HepG2 (cell line): ENCODE measurements around the gene MYO18A.

Experiments
- CBFB ChIP-seq: sonication (generic); formaldehyde crosslinking; IDR thresholded peaks from 2 replicates; pipeline ENCODE4 v1.4.0; 2020; ENCODE audit warnings: missing genetic modification reagents
- EZH2 ChIP-seq: conservative IDR thresholded peaks from 2 replicates; pipeline ENCODE4 v1.6.1; 2012; ENCODE audit warnings: mild to moderate bottlenecking, low read depth, low read length, moderate library complexity
- POLR2A ChIP-seq, 2 experiments: IDR thresholded peaks; 2 replicates each; pipeline ENCODE4 v1.6.1; 2011; ENCODE audit warnings: low read depth in 2 of 2, low read length in 2 of 2, mild to moderate bottlenecking in 1 of 2, moderate library complexity in 1 of 2; ENCODE audit not compliant: insufficient read depth in 1 of 2
- RAD21 ChIP-seq: fragments of 450-650 bp; formaldehyde crosslinking; IDR thresholded peaks from 2 replicates; pipeline ENCODE4 v1.5.0; 2020; ENCODE audit warnings: mild to moderate bottlenecking
- ZNF224 ChIP-seq: sonication (generic); formaldehyde crosslinking; IDR thresholded peaks from 2 replicates; pipeline ENCODE4 v1.5.0; 2020; ENCODE audit warnings: mild to moderate bottlenecking, missing genetic modification reagents
- ZNF34 ChIP-seq: sonication (generic); formaldehyde crosslinking; IDR thresholded peaks from 2 replicates; pipeline ENCODE4 v1.4.0; 2020; ENCODE audit warnings: mild to moderate bottlenecking, missing genetic modification reagents, borderline replicate concordance
- TF ChIP-seq, protein P1 (sequence below), 2 experiments: sonication (generic) in 1 of 2; formaldehyde crosslinking in 1 of 2; IDR thresholded peaks; 2 replicates each; pipeline versions ENCODE4 v1.4.0 to v1.6.1; 2018 to 2020; ENCODE audit warnings: missing genetic modification reagents in 2 of 2, borderline replicate concordance in 1 of 2, low read depth in 1 of 2, mild to moderate bottlenecking in 1 of 2, missing biosample characterization in 1 of 2
- TF ChIP-seq, protein P2 (sequence below), 2 experiments: sonication (generic) in 1 of 2; formaldehyde crosslinking in 1 of 2; IDR thresholded peaks; 2 replicates each; pipeline versions ENCODE4 v1.5.1 to v1.6.1; 2011 to 2020; ENCODE audit warnings: borderline replicate concordance in 1 of 2, low read depth in 1 of 2, low read length in 1 of 2, mild to moderate bottlenecking in 1 of 2, missing genetic modification reagents in 1 of 2, moderate library complexity in 1 of 2
- TF ChIP-seq, protein P3 (sequence below): sonication (generic); formaldehyde crosslinking; IDR thresholded peaks from 2 replicates; pipeline ENCODE4 v1.5.0; 2020; ENCODE audit warnings: mild to moderate bottlenecking, missing genetic modification reagents, moderate library complexity

DNA sequence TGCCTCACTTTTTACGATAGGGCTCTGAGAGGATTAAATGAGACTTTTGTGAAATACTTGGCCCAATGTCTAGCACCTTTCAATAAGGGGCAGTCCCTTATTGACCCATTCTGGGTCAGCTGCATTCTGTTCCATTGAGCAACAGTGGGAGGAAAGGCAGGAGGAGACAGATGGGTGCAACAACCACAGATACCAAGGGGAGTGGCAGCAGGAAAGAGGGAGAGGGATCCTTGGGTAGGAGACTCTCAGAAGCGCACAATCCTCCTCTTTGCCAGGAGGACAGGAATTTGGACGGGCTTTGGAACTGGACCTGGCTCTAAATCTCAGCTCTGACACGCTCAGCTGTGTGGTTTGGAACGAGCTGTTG, 133.7 kb downstream of the MYO18A start:
- TF ChIP-seq POLR2A (IDR thresholded peaks at IDR 0.05; ENCODE audit: insufficient read depth in 1 of 2, low read depth in 2 of 2, low read length in 2 of 2): no peak
- TF ChIP-seq, protein P1, sequence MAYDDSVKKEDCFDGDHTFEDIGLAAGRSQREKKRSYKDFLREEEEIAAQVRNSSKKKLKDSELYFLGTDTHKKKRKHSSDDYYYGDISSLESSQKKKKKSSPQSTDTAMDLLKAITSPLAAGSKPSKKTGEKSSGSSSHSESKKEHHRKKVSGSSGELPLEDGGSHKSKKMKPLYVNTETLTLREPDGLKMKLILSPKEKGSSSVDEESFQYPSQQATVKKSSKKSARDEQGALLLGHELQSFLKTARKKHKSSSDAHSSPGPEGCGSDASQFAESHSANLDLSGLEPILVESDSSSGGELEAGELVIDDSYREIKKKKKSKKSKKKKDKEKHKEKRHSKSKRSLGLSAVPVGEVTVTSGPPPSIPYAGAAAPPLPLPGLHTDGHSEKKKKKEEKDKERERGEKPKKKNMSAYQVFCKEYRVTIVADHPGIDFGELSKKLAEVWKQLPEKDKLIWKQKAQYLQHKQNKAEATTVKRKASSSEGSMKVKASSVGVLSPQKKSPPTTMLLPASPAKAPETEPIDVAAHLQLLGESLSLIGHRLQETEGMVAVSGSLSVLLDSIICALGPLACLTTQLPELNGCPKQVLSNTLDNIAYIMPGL (CRISPR knock-in tag; IDR thresholded peaks at IDR 0.05; ENCODE audit: borderline replicate concordance in 1 of 2, low read depth in 1 of 2): no peak
- TF ChIP-seq, protein P2, sequence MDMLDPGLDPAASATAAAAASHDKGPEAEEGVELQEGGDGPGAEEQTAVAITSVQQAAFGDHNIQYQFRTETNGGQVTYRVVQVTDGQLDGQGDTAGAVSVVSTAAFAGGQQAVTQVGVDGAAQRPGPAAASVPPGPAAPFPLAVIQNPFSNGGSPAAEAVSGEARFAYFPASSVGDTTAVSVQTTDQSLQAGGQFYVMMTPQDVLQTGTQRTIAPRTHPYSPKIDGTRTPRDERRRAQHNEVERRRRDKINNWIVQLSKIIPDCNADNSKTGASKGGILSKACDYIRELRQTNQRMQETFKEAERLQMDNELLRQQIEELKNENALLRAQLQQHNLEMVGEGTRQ (IDR thresholded peaks at IDR 0.05; ENCODE audit: low read depth, low read length): no peak
- TF ChIP-seq, protein P2 (CRISPR knock-in tag; IDR thresholded peaks at IDR 0.05; ENCODE audit: borderline replicate concordance): no peak
- TF ChIP-seq, protein P3, sequence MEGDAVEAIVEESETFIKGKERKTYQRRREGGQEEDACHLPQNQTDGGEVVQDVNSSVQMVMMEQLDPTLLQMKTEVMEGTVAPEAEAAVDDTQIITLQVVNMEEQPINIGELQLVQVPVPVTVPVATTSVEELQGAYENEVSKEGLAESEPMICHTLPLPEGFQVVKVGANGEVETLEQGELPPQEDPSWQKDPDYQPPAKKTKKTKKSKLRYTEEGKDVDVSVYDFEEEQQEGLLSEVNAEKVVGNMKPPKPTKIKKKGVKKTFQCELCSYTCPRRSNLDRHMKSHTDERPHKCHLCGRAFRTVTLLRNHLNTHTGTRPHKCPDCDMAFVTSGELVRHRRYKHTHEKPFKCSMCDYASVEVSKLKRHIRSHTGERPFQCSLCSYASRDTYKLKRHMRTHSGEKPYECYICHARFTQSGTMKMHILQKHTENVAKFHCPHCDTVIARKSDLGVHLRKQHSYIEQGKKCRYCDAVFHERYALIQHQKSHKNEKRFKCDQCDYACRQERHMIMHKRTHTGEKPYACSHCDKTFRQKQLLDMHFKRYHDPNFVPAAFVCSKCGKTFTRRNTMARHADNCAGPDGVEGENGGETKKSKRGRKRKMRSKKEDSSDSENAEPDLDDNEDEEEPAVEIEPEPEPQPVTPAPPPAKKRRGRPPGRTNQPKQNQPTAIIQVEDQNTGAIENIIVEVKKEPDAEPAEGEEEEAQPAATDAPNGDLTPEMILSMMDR (CRISPR knock-in tag): no peak
- no peak for TF ChIP-seq ZNF224
- TF ChIP-seq ZNF34: no peak
- no peak for TF ChIP-seq RAD21 (CRISPR knock-in tag)
- TF ChIP-seq CBFB (CRISPR knock-in tag): no peak
- TF ChIP-seq EZH2: no peak
